Liver (tissue), 3 donors: ENCODE results near the gene BDKRB2.

Experiments
- RAD21 ChIP-seq, 2 donors: IDR thresholded peaks; 2 replicates each; pipeline ENCODE4 v1.6.1; 2016; ENCODE audit warnings: antibody characterized with exemption in 2 of 2, mild to moderate bottlenecking in 2 of 2
- SP1 ChIP-seq: IDR thresholded peaks from 2 replicates; pipeline ENCODE4 v1.6.1; 2018; ENCODE audit warnings: antibody characterized with exemption, mild to moderate bottlenecking
- YY1 ChIP-seq: IDR thresholded peaks from 2 replicates; pipeline ENCODE4 v1.6.1; 2016; ENCODE audit warnings: antibody characterized with exemption, mild to moderate bottlenecking
- TF ChIP-seq, protein P1 (sequence below): fragments of 150-350 bp; IDR thresholded peaks from 2 replicates; pipeline ENCODE4 v1.5.1; 2017; ENCODE audit warnings: improper control_type of control experiment, low read depth, low read length; ENCODE audit not compliant: missing input control
- donor health status: healthy.
- donor health status: healthy.

DNA sequence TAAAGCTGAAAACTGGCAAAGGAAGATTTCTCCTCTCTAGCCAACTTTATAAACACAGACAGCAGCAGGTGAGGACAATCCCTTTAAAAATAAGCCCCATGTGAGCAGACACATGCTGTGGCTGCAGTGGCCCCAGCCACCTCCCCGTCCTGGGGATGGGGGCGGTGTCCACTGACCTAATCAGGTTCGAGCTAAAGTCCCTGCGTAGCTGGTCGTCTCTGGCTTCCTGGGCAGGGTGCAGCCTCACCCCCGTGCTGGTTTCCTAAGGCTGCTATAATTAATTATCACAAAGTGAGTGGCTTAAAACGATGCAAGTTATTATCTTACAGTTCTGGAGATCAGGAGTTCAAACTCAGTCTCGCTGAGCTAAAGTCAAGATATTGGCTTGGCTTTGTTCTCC lies 52.4 kb downstream of the BDKRB2 start:
- TF ChIP-seq, protein P1, sequence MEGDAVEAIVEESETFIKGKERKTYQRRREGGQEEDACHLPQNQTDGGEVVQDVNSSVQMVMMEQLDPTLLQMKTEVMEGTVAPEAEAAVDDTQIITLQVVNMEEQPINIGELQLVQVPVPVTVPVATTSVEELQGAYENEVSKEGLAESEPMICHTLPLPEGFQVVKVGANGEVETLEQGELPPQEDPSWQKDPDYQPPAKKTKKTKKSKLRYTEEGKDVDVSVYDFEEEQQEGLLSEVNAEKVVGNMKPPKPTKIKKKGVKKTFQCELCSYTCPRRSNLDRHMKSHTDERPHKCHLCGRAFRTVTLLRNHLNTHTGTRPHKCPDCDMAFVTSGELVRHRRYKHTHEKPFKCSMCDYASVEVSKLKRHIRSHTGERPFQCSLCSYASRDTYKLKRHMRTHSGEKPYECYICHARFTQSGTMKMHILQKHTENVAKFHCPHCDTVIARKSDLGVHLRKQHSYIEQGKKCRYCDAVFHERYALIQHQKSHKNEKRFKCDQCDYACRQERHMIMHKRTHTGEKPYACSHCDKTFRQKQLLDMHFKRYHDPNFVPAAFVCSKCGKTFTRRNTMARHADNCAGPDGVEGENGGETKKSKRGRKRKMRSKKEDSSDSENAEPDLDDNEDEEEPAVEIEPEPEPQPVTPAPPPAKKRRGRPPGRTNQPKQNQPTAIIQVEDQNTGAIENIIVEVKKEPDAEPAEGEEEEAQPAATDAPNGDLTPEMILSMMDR: no peak
- TF ChIP-seq RAD21 (IDR thresholded peaks at IDR 0.05) (no peak), YY1 (no peak), SP1 (no peak)
